ENCODE measurements around the gene BOLA3.
"Not testable (repeated sequence)": the region's sequence is repeated elsewhere in the genome, so short reads cannot be mapped to it uniquely, and the experiment has no call there.

Gene BOLA3

GRCh38 chr2:74147727-74148456 lies at the start of gene BOLA3:
TSS of gene BOLA3 (minus strand) at chr2:74147912. CDS start at chr2:74147874, 38 bp downstream.
- DNase-seq (ENCODE audit: low read depth), result peak; percentile 69

GRCh38 chr2:74197049-74197448 lies 49.3 kb upstream of the BOLA3 start:
- TF ChIP-seq CTCF (conservative IDR thresholded peaks at IDR 0.05; ENCODE audit: control insufficient read depth, insufficient read depth, low read depth, low read length), result no peak
- DNase-seq (ENCODE audit: low read depth), result no peak
- H3K4me3 ChIP-seq (ENCODE audit: control insufficient read depth, low read depth, low read length), result no peak overlapping the region

More at GRCh38 chr2:74147727-74148456, at the start of gene BOLA3:
- TF ChIP-seq CTCF (conservative IDR thresholded peaks at IDR 0.05; ENCODE audit: control insufficient read depth, insufficient read depth, low read depth, low read length), result no peak
- H3K4me3 ChIP-seq (ENCODE audit: control insufficient read depth, low read depth, low read length), result peak within 1 kb of the TSS; percentile 85

GRCh38 chr2:74194799-74195198 lies 47.1 kb upstream of the BOLA3 start:
- no peak for DNase-seq (ENCODE audit: low read depth)
- no peak overlapping the region for H3K4me3 ChIP-seq (ENCODE audit: control insufficient read depth, low read depth, low read length)
- no peak for TF ChIP-seq CTCF (conservative IDR thresholded peaks at IDR 0.05; ENCODE audit: control insufficient read depth, insufficient read depth, low read depth, low read length)

GRCh38 chr2:74191596-74192380 lies 44.1 kb upstream of the BOLA3 start:
- H3K4me3 ChIP-seq (ENCODE audit: control insufficient read depth, low read depth, low read length), result no peak overlapping the region
- DNase-seq (ENCODE audit: low read depth), result no peak
- TF ChIP-seq CTCF (conservative IDR thresholded peaks at IDR 0.05; ENCODE audit: control insufficient read depth, insufficient read depth, low read depth, low read length), result no peak

GRCh38 chr2:74188696-74189095 lies 41.0 kb upstream of the BOLA3 start:
- DNase-seq (ENCODE audit: low read depth), result no peak
- TF ChIP-seq CTCF (conservative IDR thresholded peaks at IDR 0.05; ENCODE audit: control insufficient read depth, insufficient read depth, low read depth, low read length), result no peak
- H3K4me3 ChIP-seq (ENCODE audit: control insufficient read depth, low read depth, low read length), result no peak overlapping the region

GRCh38 chr2:74188018-74188601 lies 40.4 kb upstream of the BOLA3 start:
- DNase-seq (ENCODE audit: low read depth), result peak; percentile 69
- H3K4me3 ChIP-seq (ENCODE audit: control insufficient read depth, low read depth, low read length), result no peak overlapping the region
- TF ChIP-seq CTCF (conservative IDR thresholded peaks at IDR 0.05; ENCODE audit: control insufficient read depth, insufficient read depth, low read depth, low read length), result no peak

- DNase-seq (ENCODE audit: low read depth); H3K4me3 ChIP-seq (ENCODE audit: control insufficient read depth, low read depth, low read length): not testable (repeated sequence)
These were observed 39.0 kb upstream of the BOLA3 start for GRCh38 chr2:74186706-74187105.
